H9 (cell line): ENCODE data around the gene PATE2. TPM values are rescaled to one million over a fixed set of nuclear protein-coding genes. Genes with fewer than 3 reads are reported as not detected.

Source experiments
- DNase-seq: peaks from one replicate; pipeline ENCODE4 v3.0.0-alpha.2; 2017
- H2AFZ ChIP-seq: one replicate; pipeline ENCODE4 v1.6.1; 2013; ENCODE audit warnings: mild to moderate bottlenecking, low read length, control low read depth, moderate library complexity
- H2AK5ac ChIP-seq: 2 replicates; pipeline ENCODE4 v1.6.1; 2013; ENCODE audit warnings: low read length, control low read depth, mixed read lengths; ENCODE audit not compliant: insufficient read length
- H2BK120ac ChIP-seq: one replicate; pipeline ENCODE4 v1.6.1; 2013; ENCODE audit warnings: low read depth, mild to moderate bottlenecking, low read length, control low read depth, inconsistent platforms; ENCODE audit not compliant: poor library complexity, severe bottlenecking
- H2BK12ac ChIP-seq: 2 replicates; pipeline ENCODE4 v1.6.1; 2013; ENCODE audit warnings: low read length, control low read depth, mixed read lengths, low read depth; ENCODE audit not compliant: insufficient read length
- H2BK15ac ChIP-seq: 2 replicates; pipeline ENCODE4 v1.6.1; 2013; ENCODE audit warnings: low read depth, low read length, control low read depth
- H2BK20ac ChIP-seq: one replicate; pipeline ENCODE4 v1.6.1; 2013; ENCODE audit warnings: low read depth, mild to moderate bottlenecking, low read length, control low read depth, inconsistent platforms; ENCODE audit not compliant: poor library complexity, severe bottlenecking
- H2BK5ac ChIP-seq: 2 replicates; pipeline ENCODE4 v1.6.1; 2013; ENCODE audit warnings: low read length, control low read depth, mixed read lengths; ENCODE audit not compliant: insufficient read length
- H3K14ac ChIP-seq: 2 replicates; pipeline ENCODE4 v1.6.1; 2013; ENCODE audit warnings: low read length, control low read depth; ENCODE audit not compliant: insufficient read depth
- H3K18ac ChIP-seq: 2 replicates; pipeline ENCODE4 v1.6.1; 2013; ENCODE audit warnings: low read depth, mild to moderate bottlenecking, mixed read lengths, low read length, control low read depth; ENCODE audit not compliant: insufficient read length
- H3K23ac ChIP-seq: 2 replicates; pipeline ENCODE4 v1.6.1; 2013; ENCODE audit warnings: low read length, control low read depth, mixed read lengths, low read depth; ENCODE audit not compliant: insufficient read length
- H3K23me2 ChIP-seq: 2 replicates; pipeline ENCODE4 v1.6.1; 2013; ENCODE audit warnings: low read depth, mild to moderate bottlenecking, mixed read lengths, low read length, control low read depth; ENCODE audit not compliant: insufficient read length, poor library complexity, severe bottlenecking
- H3K27ac ChIP-seq: 2 replicates; pipeline ENCODE4 v1.5.1; 2013; ENCODE audit warnings: low read length, control low read depth, mixed read lengths, low read depth; ENCODE audit not compliant: insufficient read length
- H3K27me3 ChIP-seq: 2 replicates; pipeline ENCODE4 v1.6.1; 2013; ENCODE audit warnings: low read length, control low read depth, inconsistent platforms; ENCODE audit not compliant: insufficient read depth
- H3K4ac ChIP-seq: 2 replicates; pipeline ENCODE4 v1.6.1; 2013; ENCODE audit warnings: low read depth, mild to moderate bottlenecking, control low read depth, inconsistent platforms, low read length, moderate library complexity
- H3K4me1 ChIP-seq: 2 replicates; pipeline ENCODE4 v1.6.1; 2013; ENCODE audit warnings: low read length, control low read depth, inconsistent platforms; ENCODE audit not compliant: insufficient read depth
- H3K4me2 ChIP-seq: 2 replicates; pipeline ENCODE4 v1.6.1; 2013; ENCODE audit warnings: low read length, control low read depth, mixed read lengths; ENCODE audit not compliant: insufficient read length, insufficient read depth
- H3K56ac ChIP-seq: 2 replicates; pipeline ENCODE4 v1.6.1; 2013; ENCODE audit warnings: low read depth, mild to moderate bottlenecking, mixed read lengths, low read length, control low read depth; ENCODE audit not compliant: insufficient read length
- H3K79me1 ChIP-seq: 2 replicates; pipeline ENCODE4 v1.6.1; 2013; ENCODE audit warnings: low read depth, mild to moderate bottlenecking, moderate library complexity, low read length, control low read depth, inconsistent platforms; ENCODE audit not compliant: insufficient read depth, poor library complexity, severe bottlenecking
- H3K79me2 ChIP-seq: 2 replicates; pipeline ENCODE4 v1.6.1; 2013; ENCODE audit warnings: low read length, control low read depth, inconsistent platforms; ENCODE audit not compliant: insufficient read depth
- H3K9ac ChIP-seq: 2 replicates; pipeline ENCODE4 v1.6.1; 2013; ENCODE audit warnings: low read length, control low read depth, mixed read lengths; ENCODE audit not compliant: insufficient read length; ENCODE audit errors: extremely low read depth
- H3K9me3 ChIP-seq: one replicate; pipeline ENCODE4 v1.6.1; 2013; ENCODE audit warnings: low read depth, low read length, inconsistent platforms; ENCODE audit not compliant: control insufficient read depth
- H3T11ph ChIP-seq: one replicate; pipeline ENCODE4 v1.6.1; 2013; ENCODE audit warnings: mild to moderate bottlenecking, low read length, control low read depth, inconsistent platforms
- H4K20me1 ChIP-seq: one replicate; pipeline ENCODE4 v1.6.1; 2013; ENCODE audit not compliant: control insufficient read depth, insufficient read length, insufficient read depth
- H4K5ac ChIP-seq: 2 replicates; pipeline ENCODE4 v1.6.1; 2013; ENCODE audit warnings: low read depth, mild to moderate bottlenecking, mixed read lengths, low read length, control low read depth; ENCODE audit not compliant: insufficient read length
- H4K8ac ChIP-seq: replicated peaks from 2 replicates; pipeline ENCODE4 v1.6.1; 2013; ENCODE audit warnings: low read length, control low read depth, mixed read lengths, low read depth; ENCODE audit not compliant: insufficient read length
- H4K91ac ChIP-seq: 2 replicates; pipeline ENCODE4 v1.6.1; 2013; ENCODE audit warnings: low read depth, mild to moderate bottlenecking, moderate library complexity, mixed read lengths, low read length, control low read depth; ENCODE audit not compliant: insufficient read length
- H3K27ac Mint-ChIP-seq, 3 experiments: 2 replicates in 2 of 3; 3 replicates in 1 of 3; pipeline ENCODE4 v1.8.0; 2020 to 2021; ENCODE audit warnings: mixed read lengths in 3 of 3, mild to moderate bottlenecking in 1 of 3, moderate library complexity in 1 of 3
- H3K27me3 Mint-ChIP-seq: 2 replicates; pipeline ENCODE4 v1.8.0; 2021; ENCODE audit warnings: low read depth, mild to moderate bottlenecking, moderate library complexity, mixed read lengths
- H3K36me3 Mint-ChIP-seq, 3 experiments: 2 replicates in 2 of 3; 3 replicates in 1 of 3; pipeline ENCODE4 v1.8.0; 2020 to 2021; ENCODE audit warnings: low read depth in 3 of 3, mixed read lengths in 3 of 3; ENCODE audit not compliant: insufficient read depth in 1 of 3
- H3K4me1 Mint-ChIP-seq, 2 experiments: 2 replicates each; pipeline ENCODE4 v1.8.0; 2020; ENCODE audit warnings: mixed read lengths in 2 of 2
- H3K4me3 Mint-ChIP-seq, 2 experiments: 2 replicates in 1 of 2; 3 replicates in 1 of 2; pipeline ENCODE4 v1.8.0; 2020 to 2021; ENCODE audit warnings: mild to moderate bottlenecking in 2 of 2, mixed read lengths in 2 of 2, moderate library complexity in 1 of 2
- H3K9me3 Mint-ChIP-seq, 2 experiments: 2 replicates in 1 of 2; 3 replicates in 1 of 2; pipeline ENCODE4 v1.8.0; 2020; ENCODE audit warnings: mild to moderate bottlenecking in 2 of 2, mixed read lengths in 2 of 2, moderate library complexity in 1 of 2
- CTCF ChIP-seq: fragments of 200-600 bp; sonication (generic); conservative IDR thresholded peaks from 3 replicates; pipeline ENCODE4 v1.8.0; 2021; ENCODE audit warnings: antibody characterized with exemption, mild to moderate bottlenecking
- total RNA-seq: library from RNA; stranded (reverse); gene quantifications from 2 replicates; pipeline ENCODE4 v1.2.1, GENCODE V29; 2021

PATE2 gene
- total RNA-seq, 1 experiment from 2014 or later = 0.17 TPM

- no peak overlapping the region for H4K91ac ChIP-seq
- peaks cover 10% of the 10 kb centered on the region for H3K27me3 Mint-ChIP-seq
- no peak overlapping the region for H3K4me3 Mint-ChIP-seq
- H3K79me2 ChIP-seq = no peaks in the 10 kb centered on the region
- no peaks in the 10 kb centered on the region for H3K36me3 Mint-ChIP-seq
- H3K14ac ChIP-seq = no peak overlapping the region
- no peak overlapping the region for H2BK120ac ChIP-seq
- no peak overlapping the region for H3K4ac ChIP-seq
- H3K9ac ChIP-seq = no peak overlapping the region
- H4K20me1 ChIP-seq = no peaks in the 10 kb centered on the region
- no peaks in the 10 kb centered on the region for H3K9me3 ChIP-seq
- no peak overlapping the region for H3K4me2 ChIP-seq
- no peak overlapping the region for H2BK12ac ChIP-seq
- H3K9me3 Mint-ChIP-seq = no peaks in the 10 kb centered on the region; a peak in 1 of 5 replicates
- no peak overlapping the region for H3K23ac ChIP-seq
- no peaks in the 10 kb centered on the region for H3K23me2 ChIP-seq
- no peak overlapping the region for H2BK15ac ChIP-seq
- H2BK20ac ChIP-seq = no peak overlapping the region
- DNase-seq = no peak
- H3T11ph ChIP-seq = no peak overlapping the region
- H3K27ac Mint-ChIP-seq = no peak overlapping the region
- no peak overlapping the region for H4K8ac ChIP-seq
- no peaks in the 10 kb centered on the region for H3K4me1 Mint-ChIP-seq
- no peak overlapping the region for H2AK5ac ChIP-seq
- H3K27me3 ChIP-seq = no peaks in the 10 kb centered on the region
- H2BK5ac ChIP-seq = no peak overlapping the region
- no peaks in the 10 kb centered on the region for H3K4me1 ChIP-seq
- H3K79me1 ChIP-seq = no peaks in the 10 kb centered on the region
- TF ChIP-seq CTCF = no peak
- no peak overlapping the region for H4K5ac ChIP-seq
- H3K18ac ChIP-seq = no peak overlapping the region
- H2AFZ ChIP-seq = no peak overlapping the region
- H3K27ac ChIP-seq = no peak overlapping the region
- no peak overlapping the region for H3K56ac ChIP-seq
Measured at GRCh38 chr11:125740617-125741016, 38.0 kb downstream of the PATE2 start.
